H1 (cell line): ENCODE results near the gene PEX5L. TPM values are rescaled to one million over a fixed set of nuclear protein-coding genes. Genes with fewer than 3 reads are reported as not detected.
A peak's percentile ranks its signal among the peaks of the same experiment; 100 is the strongest.

Source experiments
- CTCF ChIA-PET: fragments of 300-600 bp; sonication (Branson Sonifier 250); formaldehyde crosslinking; loops from one replicate; lab custom pipeline; 2021; ENCODE audit not compliant: partially characterized antibody; lab: Charles Lee
- POLR2A ChIA-PET: fragments of 300-600 bp; sonication (Branson Sonifier 250); formaldehyde crosslinking; loops from one replicate; lab custom pipeline; 2021; ENCODE audit warnings: inconsistent platforms; ENCODE audit not compliant: partially characterized antibody; lab: Charles Lee
- DNase-seq, 2 experiments: peaks; one replicate each; pipeline versions ENCODE4 v3.0.0 to v3.0.0-alpha.2; 2010 to 2022; ENCODE audit warnings: low spot score in 2 of 2, low read depth in 1 of 2, mixed read lengths in 1 of 2
- FAIRE-seq: peaks from 2 replicates; lab custom pipeline; 2011; peaks lifted over from hg19 to GRCh38; lab: Jason Lieb, UNC
- H2AFZ ChIP-seq: 2 replicates; pipeline ENCODE4 v1.8.1; 2012; ENCODE audit warnings: low read length, inconsistent platforms
- H2AK5ac ChIP-seq: 2 replicates; pipeline ENCODE4 v1.6.1; 2013; ENCODE audit warnings: low read depth, low read length
- H2BK120ac ChIP-seq: replicated peaks from 2 replicates; pipeline ENCODE3; 2013; ENCODE audit warnings: low read depth, low read length, inconsistent platforms
- H2BK12ac ChIP-seq: 2 replicates; pipeline ENCODE4 v1.6.1; 2013; ENCODE audit warnings: low read depth, low read length
- H2BK15ac ChIP-seq: 2 replicates; pipeline ENCODE4 v1.6.1; 2013; ENCODE audit warnings: low read length
- H2BK20ac ChIP-seq: 2 replicates; pipeline ENCODE4 v1.6.1; 2013; ENCODE audit warnings: low read length
- H2BK5ac ChIP-seq: 2 replicates; pipeline ENCODE4 v1.6.1; 2013; ENCODE audit warnings: low read depth, low read length
- H3K14ac ChIP-seq: 2 replicates; pipeline ENCODE4 v1.6.1; 2013; ENCODE audit warnings: inconsistent platforms; ENCODE audit not compliant: insufficient read length
- H3K18ac ChIP-seq: 2 replicates; pipeline ENCODE4 v1.6.1; 2013; ENCODE audit warnings: low read length; ENCODE audit errors: extremely low read depth
- H3K23ac ChIP-seq: 2 replicates; pipeline ENCODE4 v1.6.1; 2013; ENCODE audit warnings: inconsistent platforms; ENCODE audit not compliant: insufficient read length
- H3K23me2 ChIP-seq: 2 replicates; pipeline ENCODE4 v1.6.1; 2013; ENCODE audit warnings: low read depth, low read length
- H3K27ac ChIP-seq: 2 replicates; pipeline ENCODE4 v1.6.1; 2011; ENCODE audit warnings: low read depth, low read length, inconsistent platforms
- H3K27me3 ChIP-seq, 4 experiments: replicated peaks in 1 of 4; 1 replicate in 1 of 4; 2 replicates in 3 of 4; pipeline versions ENCODE4 v1.6.1 to v1.8.1; 2011 to 2013; ENCODE audit warnings: low read length in 3 of 4, mild to moderate bottlenecking in 3 of 4, inconsistent platforms in 2 of 4, mixed read lengths in 2 of 4, moderate library complexity in 1 of 4; ENCODE audit not compliant: control insufficient read depth in 3 of 4, insufficient read depth in 3 of 4; ENCODE audit errors: extremely low read depth in 1 of 4
- H3K36me3 ChIP-seq, 4 experiments: 2 replicates each; pipeline versions ENCODE4 v1.6.1 to v1.8.1; 2011 to 2013; ENCODE audit warnings: mild to moderate bottlenecking in 4 of 4, low read length in 3 of 4, moderate library complexity in 2 of 4, control low read depth in 1 of 4, inconsistent platforms in 1 of 4; ENCODE audit not compliant: insufficient read depth in 4 of 4, control insufficient read depth in 2 of 4
- H3K4ac ChIP-seq: replicated peaks from 2 replicates; pipeline ENCODE3; 2013; ENCODE audit warnings: low read length, low read depth, mixed read lengths, inconsistent platforms; ENCODE audit not compliant: insufficient read length
- H3K4me1 ChIP-seq, 4 experiments: replicated peaks in 1 of 4; 1 replicate in 1 of 4; 2 replicates in 3 of 4; pipeline versions ENCODE4 v1.6.1 to v1.8.1; 2011 to 2013; ENCODE audit warnings: low read length in 3 of 4, inconsistent platforms in 2 of 4, mixed read lengths in 1 of 4; ENCODE audit not compliant: insufficient read depth in 4 of 4, control insufficient read depth in 3 of 4
- H3K4me2 ChIP-seq, 2 experiments: 2 replicates each; pipeline versions ENCODE4 v1.6.1 to v1.8.1; 2011 to 2013; ENCODE audit warnings: low read depth in 2 of 2, low read length in 2 of 2, control low read depth in 1 of 2, inconsistent platforms in 1 of 2, mild to moderate bottlenecking in 1 of 2; ENCODE audit not compliant: insufficient read depth in 1 of 2
- H3K4me3 ChIP-seq, 4 experiments: fragments of 200-600, 300-600 bp in 1 of 4; sonication (generic), shearing (Covaris generic), sonication (Bioruptor Twin) in 1 of 4; 2 replicates each; pipeline versions ENCODE4 v1.5.1 to v1.8.1; 2011 to 2016; ENCODE audit warnings: low read length in 4 of 4, low read depth in 3 of 4, control low read depth in 2 of 4, inconsistent platforms in 2 of 4, mild to moderate bottlenecking in 2 of 4, mixed read lengths in 1 of 4, moderate library complexity in 1 of 4; ENCODE audit not compliant: insufficient read depth in 2 of 4; ENCODE audit errors: extremely low read depth in 1 of 4
- H3K56ac ChIP-seq: replicated peaks from 2 replicates; pipeline ENCODE3; 2013; ENCODE audit warnings: low read depth, mild to moderate bottlenecking, mixed read lengths, low read length, inconsistent platforms; ENCODE audit not compliant: insufficient read length
- H3K79me1 ChIP-seq: 2 replicates; pipeline ENCODE4 v1.6.1; 2013; ENCODE audit warnings: low read depth, low read length, control low read depth
- H3K79me2 ChIP-seq, 2 experiments: 2 replicates each; pipeline versions ENCODE4 v1.6.1 to v1.8.1; 2012 to 2013; ENCODE audit warnings: low read length in 2 of 2, mild to moderate bottlenecking in 2 of 2, inconsistent platforms in 1 of 2; ENCODE audit not compliant: insufficient read depth in 2 of 2, control insufficient read depth in 1 of 2
- H3K9ac ChIP-seq, 4 experiments: replicated peaks in 1 of 4; 1 replicate in 1 of 4; 2 replicates in 3 of 4; pipeline versions ENCODE4 v1.6.1 to v1.8.1; 2011 to 2013; ENCODE audit warnings: low read depth in 3 of 4, low read length in 3 of 4, control low read depth in 2 of 4, mild to moderate bottlenecking in 2 of 4, moderate library complexity in 2 of 4, inconsistent platforms in 1 of 4; ENCODE audit errors: extremely low read depth in 1 of 4
- H3K9me3 ChIP-seq, 2 experiments: 2 replicates each; pipeline versions ENCODE4 v1.6.1 to v1.8.1; 2012 to 2013; ENCODE audit warnings: mild to moderate bottlenecking in 2 of 2, moderate library complexity in 2 of 2, control low read depth in 1 of 2, inconsistent platforms in 1 of 2, low read depth in 1 of 2, low read length in 1 of 2, mixed read lengths in 1 of 2; ENCODE audit not compliant: insufficient read depth in 2 of 2
- H4K20me1 ChIP-seq, 2 experiments: replicated peaks in 1 of 2; 2 replicates each; pipeline versions ENCODE3 to v1.8.1; 2011 to 2013; ENCODE audit warnings: inconsistent platforms in 2 of 2, low read length in 2 of 2, mild to moderate bottlenecking in 1 of 2; ENCODE audit not compliant: insufficient read depth in 2 of 2, control insufficient read depth in 1 of 2
- H4K5ac ChIP-seq: 2 replicates; pipeline ENCODE4 v1.6.1; 2013; ENCODE audit warnings: low read length, low read depth, mixed read lengths, inconsistent platforms; ENCODE audit not compliant: insufficient read length
- H4K8ac ChIP-seq: 2 replicates; pipeline ENCODE4 v1.8.0; 2013; ENCODE audit warnings: mild to moderate bottlenecking, moderate library complexity, low read length, inconsistent platforms; ENCODE audit not compliant: insufficient read depth; ENCODE audit errors: extremely low read depth
- H4K91ac ChIP-seq: replicated peaks from 2 replicates; pipeline ENCODE3; 2013; ENCODE audit warnings: low read length, mixed read lengths, inconsistent platforms; ENCODE audit not compliant: insufficient read length
- ASH2L ChIP-seq: fragments of 200-600, 300-600 bp; sonication (generic); IDR thresholded peaks from one replicate; pipeline ENCODE4 v1.7.1; 2017; ENCODE audit warnings: low read length
- CBX8 ChIP-seq: fragments of 300-800, 300-1000 bp; sonication (generic); IDR thresholded peaks from 2 replicates; pipeline ENCODE4 v1.7.1; 2016; ENCODE audit warnings: low read depth, low read length, borderline replicate concordance
- CTCF ChIP-seq, 3 experiments: IDR thresholded peaks; 1 replicate in 2 of 3; 2 replicates in 1 of 3; pipeline versions ENCODE4 v1.5.1 to v1.6.1; 2011; ENCODE audit warnings: low read length in 3 of 3, mild to moderate bottlenecking in 3 of 3, inconsistent platforms in 2 of 3, low read depth in 1 of 3, moderate library complexity in 1 of 3; ENCODE audit not compliant: insufficient read depth in 1 of 3; ENCODE audit errors: control extremely low read depth in 1 of 3
- EZH2 ChIP-seq: fragments of 200-600 bp; sonication (generic); IDR thresholded peaks from 2 replicates; pipeline ENCODE4 v1.7.1; 2012; ENCODE audit warnings: low read depth, mild to moderate bottlenecking, moderate library complexity, low read length, inconsistent platforms; ENCODE audit not compliant: severe bottlenecking
- HDAC2 ChIP-seq, 2 experiments: fragments of 300-600 bp in 1 of 2; sonication (generic) in 1 of 2; IDR thresholded peaks; 2 replicates each; pipeline ENCODE4 v1.6.1; 2011 to 2012; ENCODE audit warnings: low read depth in 2 of 2, low read length in 2 of 2, mild to moderate bottlenecking in 2 of 2, moderate library complexity in 2 of 2, borderline replicate concordance in 1 of 2, inconsistent platforms in 1 of 2
- JUN ChIP-seq: IDR thresholded peaks from 2 replicates; pipeline ENCODE4 v1.6.1; 2011; ENCODE audit warnings: low read depth, mild to moderate bottlenecking, improper control_type of control experiment, low read length
- RAD21 ChIP-seq, 2 experiments: IDR thresholded peaks in 1 of 2; conservative IDR thresholded peaks in 1 of 2; 2 replicates each; pipeline ENCODE4 v1.6.1; 2011; ENCODE audit warnings: low read depth in 2 of 2, low read length in 2 of 2, improper control_type of control experiment in 1 of 2, inconsistent platforms in 1 of 2, mild to moderate bottlenecking in 1 of 2, moderate library complexity in 1 of 2
- TEAD4 ChIP-seq: IDR thresholded peaks from 2 replicates; pipeline ENCODE4 v1.6.1; 2012; ENCODE audit warnings: low read depth, low read length, inconsistent platforms, mixed read lengths
- WGBS, 2 experiments: shearing (Covaris generic) in 1 of 2; methylation state at CpG; one replicate each; pipeline versions ENCODE4 v1.1.6 to v1.1.7; 2013 to 2015; ENCODE audit warnings: low lambda C conversion rate in 2 of 2, mixed read lengths in 2 of 2, inconsistent platforms in 1 of 2, low coverage in 1 of 2, missing lambda C conversion rate in 1 of 2; ENCODE audit not compliant: insufficient replicate concordance in 2 of 2, insufficient coverage in 1 of 2, insufficient read length in 1 of 2; ENCODE audit errors: extremely low coverage in 1 of 2, missing lambda C conversion rate in 1 of 2; 5-methylcytosine and 5-hydroxymethylcytosine counted together
- polyA plus RNA-seq, 7 experiments: library from polyadenylated mRNA; depleted of rRNA in 3 of 7; stranded (reverse) in 5 of 7; unstranded in 2 of 7; fragments of >200 nt in 5 of 7; fragments of 200-250 nt in 2 of 7; gene quantifications; 1 replicate in 5 of 7; 2 replicates in 1 of 7; 4 replicates in 1 of 7; pipeline versions ENCODE4 v1.2.1 to v1.2.3, GENCODE V29; 2011 to 2013; ENCODE audit warnings: missing spikeins in 2 of 7, mixed read lengths in 2 of 7
- total RNA-seq: library from RNA; stranded (reverse); fragmentation: NEBNext Ultra II Directional; extraction: Animal tissue kit (Norgen Biotek cat#: 25700); gene quantifications from 2 replicates; pipeline ENCODE4 v1.2.1, GENCODE V29; 2021

PEX5L gene
- total and polyA plus RNA-seq, 2 of the 8 experiments (the other 6 are each of a cell fraction or from before 2014, with no cell fraction given) = 0.80 to 4.2 TPM

- Histone ChIP-seq H3K4me2 (no peak overlapping the region), H3K4ac (no peak overlapping the region), H2BK5ac (no peak overlapping the region), H3K18ac (no peak overlapping the region), H4K8ac (no peak overlapping the region), H3K79me1 (no peaks in the 10 kb centered on the region), H2BK15ac (no peak overlapping the region), H2AFZ (no peak overlapping the region), H2BK20ac (no peak overlapping the region), H3K23me2 (peaks cover 4% of the 10 kb centered on the region; the same call in 1 of the 2 replicates), H3K79me2 (no peaks in the 10 kb centered on the region), H4K20me1 (no peaks in the 10 kb centered on the region), H4K91ac (no peak overlapping the region), H2AK5ac (no peak overlapping the region), H3K23ac (no peak overlapping the region), H3K14ac (no peak overlapping the region), H2BK12ac (no peak overlapping the region), H3K27me3 (no peaks in the 10 kb centered on the region), H4K5ac (no peak overlapping the region), H3K36me3 (no peaks in the 10 kb centered on the region), H3K56ac (no peak overlapping the region), H3K4me3 (no peak overlapping the region), H3K9me3 (no peaks in the 10 kb centered on the region), H3K4me1 (no peaks in the 10 kb centered on the region), H2BK120ac (no peak overlapping the region), H3K27ac (no peak overlapping the region), H3K9ac (no peak overlapping the region)
- TF ChIP-seq ASH2L (no peak), CTCF (IDR thresholded peaks at IDR 0.05; ENCODE audit: control extremely low read depth in 1 of 3, insufficient read depth in 1 of 3, low read depth in 1 of 3, low read length in 3 of 3) (peak in 1 of 3 experiments; percentile 20; a peak in 1 of 4 replicates), JUN (no peak), EZH2 (no peak), TEAD4 (no peak), HDAC2 (IDR thresholded peaks at IDR 0.05; ENCODE audit: borderline replicate concordance in 1 of 2, low read depth in 2 of 2, low read length in 2 of 2) (no peak), RAD21 (IDR thresholded peaks at IDR 0.05 in 1 of 2, conservative IDR thresholded peaks at IDR 0.05 in 1 of 2; ENCODE audit: low read depth in 2 of 2, low read length in 2 of 2) (peak; percentile 20 to 28; a peak in 3 of 4 replicates), CBX8 (no peak)
- CTCF ChIA-PET = interaction anchor here (1.0 to 2.3 kb wide), 4 partner anchors 14 to 36 kb away, joined by 3 to 7 read pairs (median 6); no protein-coding TSS in a partner anchor
- DNase-seq = no peak
- FAIRE-seq = no peak
- 100% methylated on average over 2 of the region's 2 CpGs; no CpG with 5 or more reads in 1 of the 2 experiments for WGBS, 2 experiments
- POLR2A ChIA-PET = interaction anchor here (0.6 kb wide), 1 partner anchor 13 kb away, joined by 3 read pairs; no protein-coding TSS in a partner anchor
These were observed 199.4 kb downstream of the PEX5L start for GRCh38 chr3:179837374-179837773.
